Left ventricle myocardium inferior (tissue), 1 donor: ENCODE measurements around the gene TMEM260. TPM values are rescaled to one million over a fixed set of nuclear protein-coding genes. Genes with fewer than 3 reads are reported as not detected.
"Not testable (repeated sequence)": the region's sequence is repeated elsewhere in the genome, so short reads cannot be mapped to it uniquely, and the experiment has no call there.

Source experiments
- DNase-seq: peaks from one replicate; pipeline ENCODE4 v3.0.0-alpha.2; 2020
- H3K27ac ChIP-seq: fragments of 200-600 bp; replicated peaks from 2 replicates; pipeline ENCODE4 v1.8.0; 2021
- H3K27me3 ChIP-seq: fragments of 200-600 bp; 2 replicates; pipeline ENCODE4 v1.8.0; 2021; ENCODE audit warnings: low read depth
- H3K36me3 ChIP-seq: fragments of 200-600 bp; 2 replicates; pipeline ENCODE4 v1.8.0; 2021
- H3K4me1 ChIP-seq: fragments of 200-600 bp; 2 replicates; pipeline ENCODE4 v1.8.0; 2021
- H3K4me3 ChIP-seq: fragments of 200-600 bp; 2 replicates; pipeline ENCODE4 v1.8.0; 2021; ENCODE audit warnings: mild to moderate bottlenecking, moderate library complexity
- H3K9me3 ChIP-seq: fragments of 200-600 bp; replicated peaks from 2 replicates; pipeline ENCODE4 v1.8.0; 2021
- intact Hi-C: fragments of 100-400 bp; cut with micrococcal nuclease; formaldehyde crosslinking; loops from one replicate; pipeline ENCODE4 v1.11.0; 2022
- total RNA-seq: library from RNA; stranded (reverse); fragmentation: NEBNext Ultra II Directional; extraction: Animal tissue kit (Norgen Biotek cat#: 25700); gene quantifications from one replicate; pipeline ENCODE4 v1.2.1, GENCODE V29; 2021
- TF ChIP-seq, protein P1 (sequence below): fragments of 200-600 bp; IDR thresholded peaks from 2 replicates; pipeline ENCODE4 v1.8.0; 2021; ENCODE audit warnings: antibody characterized with exemption, mild to moderate bottlenecking, borderline replicate concordance
- donor health status: DM: no; HTN: yes; CAD: no; lungs with severe emphysema.

Gene TMEM260
- total RNA-seq, 1 donor from 2014 or later: 5.1 TPM

GRCh38 chr14:56666294-56666693 lies 86.7 kb downstream of the TMEM260 start:
- intact Hi-C loops: no loop called here
- no peaks in the 10 kb centered on the region for H3K4me1 ChIP-seq
- TF ChIP-seq, protein P1, sequence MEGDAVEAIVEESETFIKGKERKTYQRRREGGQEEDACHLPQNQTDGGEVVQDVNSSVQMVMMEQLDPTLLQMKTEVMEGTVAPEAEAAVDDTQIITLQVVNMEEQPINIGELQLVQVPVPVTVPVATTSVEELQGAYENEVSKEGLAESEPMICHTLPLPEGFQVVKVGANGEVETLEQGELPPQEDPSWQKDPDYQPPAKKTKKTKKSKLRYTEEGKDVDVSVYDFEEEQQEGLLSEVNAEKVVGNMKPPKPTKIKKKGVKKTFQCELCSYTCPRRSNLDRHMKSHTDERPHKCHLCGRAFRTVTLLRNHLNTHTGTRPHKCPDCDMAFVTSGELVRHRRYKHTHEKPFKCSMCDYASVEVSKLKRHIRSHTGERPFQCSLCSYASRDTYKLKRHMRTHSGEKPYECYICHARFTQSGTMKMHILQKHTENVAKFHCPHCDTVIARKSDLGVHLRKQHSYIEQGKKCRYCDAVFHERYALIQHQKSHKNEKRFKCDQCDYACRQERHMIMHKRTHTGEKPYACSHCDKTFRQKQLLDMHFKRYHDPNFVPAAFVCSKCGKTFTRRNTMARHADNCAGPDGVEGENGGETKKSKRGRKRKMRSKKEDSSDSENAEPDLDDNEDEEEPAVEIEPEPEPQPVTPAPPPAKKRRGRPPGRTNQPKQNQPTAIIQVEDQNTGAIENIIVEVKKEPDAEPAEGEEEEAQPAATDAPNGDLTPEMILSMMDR: no peak
- no peak for DNase-seq
- H3K27me3 ChIP-seq: peaks cover 20% of the 10 kb centered on the region
- no peaks in the 10 kb centered on the region for H3K9me3 ChIP-seq
- no peak overlapping the region for H3K4me3 ChIP-seq
- H3K36me3 ChIP-seq: no peaks in the 10 kb centered on the region
- no peak overlapping the region for H3K27ac ChIP-seq

DNA sequence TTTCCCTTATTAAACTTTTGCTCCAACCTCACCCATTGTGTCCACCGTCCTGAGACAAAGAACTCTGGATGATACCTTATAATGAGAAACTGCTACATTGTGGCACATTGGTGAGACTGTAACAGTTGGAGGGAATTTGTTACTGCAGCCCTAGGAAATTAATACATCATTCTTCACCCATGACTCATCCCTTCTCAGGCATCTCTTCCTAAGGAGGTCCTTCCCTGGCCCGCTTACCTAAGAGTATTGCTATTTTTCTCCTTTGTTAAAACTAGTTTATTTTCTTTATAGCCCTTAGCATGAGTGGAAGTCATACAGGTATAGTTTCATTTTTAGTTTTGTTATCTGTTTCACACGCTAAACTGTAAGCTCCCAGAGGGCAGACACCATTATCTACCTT lies 87.1 kb downstream of the TMEM260 start:
- Histone ChIP-seq H3K27ac (no peak overlapping the region), H3K4me3 (no peak overlapping the region), H3K4me1 (no peaks in the 10 kb centered on the region), H3K36me3 (no peaks in the 10 kb centered on the region), H3K27me3 (peaks cover 20% of the 10 kb centered on the region), H3K9me3 (no peaks in the 10 kb centered on the region)
- intact Hi-C loops: no loop called here
- DNase-seq: no peak
- TF ChIP-seq, protein P1: no peak

DNA sequence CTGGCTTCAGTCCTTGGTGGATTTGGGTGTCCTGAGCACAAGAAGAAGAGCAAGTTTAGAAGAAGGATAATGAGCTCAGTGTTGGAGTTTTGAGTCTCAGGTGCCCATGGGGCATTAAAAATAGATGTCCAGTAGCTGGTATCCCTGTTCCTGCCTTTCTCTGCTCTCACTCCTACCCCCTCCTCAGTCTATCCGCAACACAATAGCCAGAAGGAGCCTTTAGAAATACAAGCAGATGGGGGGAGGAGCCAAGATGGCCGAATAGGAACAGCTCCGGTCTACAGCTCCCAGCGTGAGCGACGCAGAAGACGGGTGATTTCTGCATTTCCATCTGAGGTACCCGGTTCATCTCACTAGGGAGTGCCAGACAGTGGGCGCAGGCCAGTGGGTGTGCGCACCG lies 87.7 kb downstream of the TMEM260 start:
- H3K36me3 ChIP-seq: not testable (repeated sequence)

GRCh38 chr14:56676042-56676441 lies 96.4 kb downstream of the TMEM260 start:
- Histone ChIP-seq H3K36me3 (no peaks in the 10 kb centered on the region), H3K4me3 (no peak overlapping the region), H3K9me3 (peaks cover 26% of the 10 kb centered on the region), H3K27me3 (no peaks in the 10 kb centered on the region), H3K27ac (no peak overlapping the region), H3K4me1 (no peaks in the 10 kb centered on the region)
- intact Hi-C loops: no loop called here
- DNase-seq: no peak
- TF ChIP-seq, protein P1: no peak

More for the DNA sequence above, 87.7 kb downstream of the TMEM260 start:
- H3K27ac ChIP-seq, H3K4me3 ChIP-seq, DNase-seq, H3K9me3 ChIP-seq, intact Hi-C loops, H3K4me1 ChIP-seq: not testable (repeated sequence)
- peaks cover 20% of the 10 kb centered on the region for H3K27me3 ChIP-seq

- intact Hi-C loops: no loop called here
- Histone ChIP-seq H3K9me3 (peaks cover 27% of the 10 kb centered on the region), H3K36me3 (no peaks in the 10 kb centered on the region), H3K4me3 (no peak overlapping the region), H3K27me3 (no peaks in the 10 kb centered on the region), H3K4me1 (no peaks in the 10 kb centered on the region), H3K27ac (no peak overlapping the region)
- DNase-seq: no peak
- TF ChIP-seq, protein P1: no peak
Observed at GRCh38 chr14:56678838-56679237, 99.2 kb downstream of the TMEM260 start.

- no peaks in the 10 kb centered on the region for H3K27me3 ChIP-seq
- H3K4me1 ChIP-seq: no peaks in the 10 kb centered on the region
- TF ChIP-seq, protein P1: peak; percentile 46
- H3K4me3 ChIP-seq: no peak overlapping the region
- H3K27ac ChIP-seq: no peak overlapping the region
- intact Hi-C loops: no loop called here
- no peaks in the 10 kb centered on the region for H3K36me3 ChIP-seq
- peak; percentile 34 for DNase-seq
- H3K9me3 ChIP-seq: no peaks in the 10 kb centered on the region
Observed at GRCh38 chr14:56686416-56686815, 106.8 kb downstream of the TMEM260 start.
